ENCODE results near the gene AUH. TPM values are rescaled to one million over a fixed set of nuclear protein-coding genes. Genes with fewer than 3 reads are reported as not detected.

AUH gene
- total RNA-seq, 4 donors from 2014 or later: 23.5 to 50.7 (median 39.9) TPM

DNA sequence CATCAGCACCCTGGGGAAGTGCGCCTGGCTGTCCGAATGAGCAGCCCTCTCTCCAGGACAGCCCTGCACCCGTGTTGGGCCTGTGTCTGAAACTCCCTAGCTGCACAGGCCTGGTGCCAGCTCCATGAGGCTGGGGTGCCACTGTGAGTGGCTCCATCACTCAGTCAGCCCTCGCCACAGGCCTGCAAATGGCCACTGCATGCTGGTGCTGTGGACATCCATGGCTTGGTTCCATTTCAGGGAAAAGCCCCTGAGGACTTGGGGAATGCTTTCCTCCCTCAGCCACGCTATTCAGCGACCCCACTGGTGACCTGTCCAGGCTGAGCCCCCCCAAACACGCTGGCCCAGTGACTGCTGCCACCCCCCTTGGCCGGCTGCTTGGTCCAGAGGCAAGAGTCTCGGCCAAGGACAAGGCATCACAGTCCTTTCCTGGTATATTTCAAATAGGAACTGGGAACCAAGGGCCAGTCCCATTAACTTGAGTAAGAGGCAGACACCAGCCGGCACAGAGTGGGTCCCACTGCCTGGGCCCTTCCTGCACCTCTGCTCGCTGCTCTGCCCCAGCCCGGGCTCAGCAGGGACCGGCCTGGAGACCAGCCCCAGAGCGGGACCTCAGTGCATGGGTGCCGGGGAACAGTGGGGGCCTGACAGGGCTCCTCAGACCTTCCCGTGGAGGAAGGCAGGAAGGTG is 181.3 kb downstream of the AUH start:
- TF ChIP-seq, protein P1, sequence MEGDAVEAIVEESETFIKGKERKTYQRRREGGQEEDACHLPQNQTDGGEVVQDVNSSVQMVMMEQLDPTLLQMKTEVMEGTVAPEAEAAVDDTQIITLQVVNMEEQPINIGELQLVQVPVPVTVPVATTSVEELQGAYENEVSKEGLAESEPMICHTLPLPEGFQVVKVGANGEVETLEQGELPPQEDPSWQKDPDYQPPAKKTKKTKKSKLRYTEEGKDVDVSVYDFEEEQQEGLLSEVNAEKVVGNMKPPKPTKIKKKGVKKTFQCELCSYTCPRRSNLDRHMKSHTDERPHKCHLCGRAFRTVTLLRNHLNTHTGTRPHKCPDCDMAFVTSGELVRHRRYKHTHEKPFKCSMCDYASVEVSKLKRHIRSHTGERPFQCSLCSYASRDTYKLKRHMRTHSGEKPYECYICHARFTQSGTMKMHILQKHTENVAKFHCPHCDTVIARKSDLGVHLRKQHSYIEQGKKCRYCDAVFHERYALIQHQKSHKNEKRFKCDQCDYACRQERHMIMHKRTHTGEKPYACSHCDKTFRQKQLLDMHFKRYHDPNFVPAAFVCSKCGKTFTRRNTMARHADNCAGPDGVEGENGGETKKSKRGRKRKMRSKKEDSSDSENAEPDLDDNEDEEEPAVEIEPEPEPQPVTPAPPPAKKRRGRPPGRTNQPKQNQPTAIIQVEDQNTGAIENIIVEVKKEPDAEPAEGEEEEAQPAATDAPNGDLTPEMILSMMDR (IDR thresholded peaks at IDR 0.05; ENCODE audit: low read depth): no peak

DNA sequence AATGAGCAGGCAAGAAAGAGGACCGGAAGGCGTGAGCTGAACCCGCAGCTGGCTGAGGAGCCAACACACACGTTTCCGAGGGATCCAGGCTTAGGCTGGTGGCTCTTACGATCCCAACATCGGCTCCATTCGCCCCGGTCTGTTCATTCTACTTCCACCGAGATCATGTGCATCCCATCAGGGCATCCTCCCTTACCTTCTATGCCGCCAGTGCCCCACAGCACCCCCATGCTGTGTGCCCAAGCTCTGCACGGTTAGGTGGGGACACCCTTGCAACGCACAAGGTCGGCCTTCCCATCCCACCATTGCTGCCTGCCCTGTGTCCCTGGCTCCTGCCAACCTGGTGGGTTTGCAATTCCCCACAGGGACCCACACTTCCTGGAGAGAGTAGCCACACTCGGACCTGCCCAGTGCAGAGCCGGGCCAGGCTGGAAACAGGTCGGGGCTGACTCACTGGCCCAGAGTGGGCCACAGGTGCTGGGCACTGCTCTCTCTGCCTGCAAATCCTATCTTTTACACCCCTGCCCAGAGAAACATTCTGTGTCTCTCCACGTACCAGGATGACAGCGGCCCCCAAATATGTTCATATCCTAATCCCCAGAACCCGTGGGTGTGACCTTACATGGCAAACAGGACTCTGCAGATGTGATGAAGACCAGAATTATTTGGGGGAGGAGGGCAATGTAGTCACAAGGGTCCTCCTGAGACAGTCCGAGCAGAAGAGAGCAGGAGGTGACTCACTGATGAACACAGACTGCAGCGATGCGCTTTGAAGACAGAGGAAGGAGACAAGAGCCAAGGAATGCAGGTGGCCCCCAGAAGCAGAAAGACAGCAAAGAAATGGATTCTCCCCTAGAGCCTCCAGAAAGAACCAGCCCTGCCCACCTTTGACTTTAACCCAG is 182.2 kb downstream of the AUH start:
- TF ChIP-seq, protein P1 (IDR thresholded peaks at IDR 0.05; ENCODE audit: low read depth): no peak

DNA sequence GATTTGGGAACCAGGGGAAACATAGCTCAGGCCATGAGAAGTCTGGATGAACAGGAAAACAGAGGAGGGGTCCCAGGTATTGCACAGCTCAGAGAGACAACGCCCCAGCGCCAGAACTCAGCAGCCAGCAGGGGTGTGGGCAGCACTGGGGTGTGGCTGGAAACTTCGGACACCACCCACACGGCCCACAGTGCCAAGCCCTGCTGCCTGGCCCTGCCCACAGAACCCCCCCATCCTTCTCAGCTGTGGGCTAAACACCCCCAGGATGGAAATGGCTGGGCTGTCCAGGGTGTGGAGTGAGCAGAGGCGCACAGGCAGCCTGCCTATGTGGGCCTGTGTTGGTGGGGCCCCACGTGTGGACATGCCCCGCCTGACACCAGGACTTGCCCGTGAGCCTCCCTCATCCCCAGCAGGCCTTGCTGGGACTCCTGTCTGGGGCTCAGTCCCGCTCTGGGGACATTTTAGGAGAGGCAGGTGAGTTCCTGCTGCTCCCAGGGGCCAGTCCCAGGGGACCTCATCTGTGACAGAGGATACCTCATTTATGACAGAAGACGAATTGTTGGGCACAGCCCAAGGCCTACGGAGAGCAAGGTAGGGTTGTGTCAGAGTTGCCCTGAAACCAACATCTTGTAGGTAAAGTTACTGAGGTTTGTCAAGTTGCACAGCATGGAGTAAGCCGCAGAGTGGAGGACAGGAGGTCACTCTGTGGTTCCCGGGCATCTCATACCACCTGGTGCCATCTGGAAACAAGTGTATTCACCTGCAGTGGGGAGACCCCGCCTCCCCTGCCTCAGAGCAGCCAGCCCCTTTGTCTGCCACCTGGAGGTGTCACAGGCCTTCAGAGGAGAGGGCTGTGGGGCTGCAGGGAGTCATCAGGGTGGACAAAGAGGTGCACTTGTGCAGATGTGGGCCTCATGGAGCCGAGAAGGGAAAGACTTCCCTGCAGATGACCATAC is 183.2 kb downstream of the AUH start:
- TF ChIP-seq, protein P1 (IDR thresholded peaks at IDR 0.05; ENCODE audit: low read depth): no peak

DNA sequence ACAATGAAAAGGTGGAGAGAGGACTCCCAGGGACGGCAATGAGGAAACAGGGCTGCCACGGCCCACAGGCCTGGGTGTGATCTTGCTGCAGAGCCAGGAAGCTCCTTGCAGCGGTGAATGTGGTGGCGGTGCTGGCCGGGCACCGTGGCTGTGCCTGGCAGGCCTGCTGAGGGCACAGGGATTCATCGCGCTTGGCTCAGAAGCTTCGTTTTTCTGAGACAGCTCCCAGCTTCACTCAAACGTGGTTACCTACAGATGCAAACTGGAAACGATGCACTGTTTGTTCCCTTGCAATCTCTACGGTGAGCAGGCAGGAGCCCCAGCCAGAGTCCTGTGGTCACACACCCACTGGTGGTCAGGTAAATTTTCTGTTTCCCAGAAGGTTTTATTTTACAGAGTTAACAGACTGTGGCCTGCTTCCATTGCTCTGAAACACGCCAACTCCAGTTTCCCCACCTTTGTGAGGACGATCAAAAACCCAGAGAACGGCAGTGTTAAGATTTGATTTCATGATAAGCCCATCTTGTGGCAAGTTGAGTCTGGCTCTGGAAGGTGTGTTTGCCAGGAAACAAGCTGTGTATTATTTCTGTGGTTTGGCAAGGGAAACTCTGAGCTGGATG is 183.9 kb downstream of the AUH start:
- TF ChIP-seq, protein P1 (IDR thresholded peaks at IDR 0.05; ENCODE audit: low read depth): no peak

DNA sequence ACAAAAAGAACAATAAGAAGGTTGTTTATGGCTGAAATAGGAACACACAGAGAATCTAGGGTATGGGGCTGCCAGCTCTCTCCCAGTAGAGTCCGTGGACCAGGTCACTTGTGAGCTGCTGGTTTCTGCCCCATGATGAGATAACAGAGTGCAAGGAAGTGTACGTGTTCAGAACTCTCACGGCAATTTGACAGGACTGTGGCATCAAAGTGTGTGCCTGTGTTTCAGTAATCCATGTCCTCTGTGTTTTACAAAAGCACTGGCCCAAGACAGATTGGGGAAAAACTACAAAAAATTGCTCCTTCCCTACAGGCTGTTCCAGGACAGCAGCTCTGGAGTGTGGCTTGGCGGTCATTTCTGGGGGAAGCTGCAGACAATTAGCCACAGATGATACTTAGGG is 184.6 kb downstream of the AUH start:
- TF ChIP-seq, protein P1 (IDR thresholded peaks at IDR 0.05; ENCODE audit: low read depth): no peak

DNA sequence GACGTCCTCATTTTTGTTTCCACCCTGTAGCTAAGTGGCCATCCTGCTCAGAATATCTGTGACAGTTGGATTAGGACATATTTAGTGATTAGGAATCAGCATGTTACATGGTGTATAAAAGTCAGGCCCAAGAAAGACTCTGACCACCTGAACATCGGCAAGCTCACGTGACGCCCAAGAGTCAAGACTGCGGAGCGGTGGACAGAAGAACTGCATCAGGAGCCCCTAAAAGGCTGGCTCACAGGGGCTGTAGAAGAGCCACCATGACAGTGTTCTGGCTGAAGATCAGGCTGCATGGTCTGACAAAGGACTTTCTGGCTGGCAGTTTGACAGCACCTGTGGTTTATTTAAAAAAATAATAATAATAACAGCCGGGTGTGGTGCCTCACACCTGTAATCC is 185.3 kb downstream of the AUH start:
- TF ChIP-seq, protein P1 (IDR thresholded peaks at IDR 0.05; ENCODE audit: low read depth): no peak

All from subcutaneous adipose tissue (tissue), 4 donors.